ENCODE results near the gene GALNTL6. TPM values are rescaled to one million over a fixed set of nuclear protein-coding genes. Genes with fewer than 3 reads are reported as not detected.
A peak's percentile ranks its signal among the peaks of the same experiment; 100 is the strongest.

The GALNTL6 gene
- polyA plus RNA-seq, 1 donor (not counting 4 experiments of a cell fraction or from before 2014, with no cell fraction given) = not detected

- H4K20me1 ChIP-seq (ENCODE audit: control insufficient read depth, extremely low read depth, insufficient read depth, low read length) = no peaks in the 10 kb centered on the region
- no peak overlapping the region for H3K4me2 ChIP-seq (ENCODE audit: control insufficient read depth, extremely low read depth, insufficient read depth, low read depth, low read length)
- no peaks in the 10 kb centered on the region for H3K79me2 ChIP-seq (ENCODE audit: control insufficient read depth, insufficient read depth, low read length)
- TF ChIP-seq CTCF (optimal IDR thresholded peaks at IDR 0.05 in 1 of 3, IDR thresholded peaks at IDR 0.05 in 1 of 3, conservative IDR thresholded peaks at IDR 0.05 in 1 of 3; ENCODE audit: extremely low read depth in 1 of 3, insufficient read depth in 2 of 3, low read length in 3 of 3) (no peak), EZH2 (IDR thresholded peaks at IDR 0.05; ENCODE audit: low read length) (no peak)
- H3K9me3 ChIP-seq (ENCODE audit: control insufficient read depth, low read depth, low read length) = no peaks in the 10 kb centered on the region
- no peak overlapping the region for H3K27ac ChIP-seq (ENCODE audit: control insufficient read depth, insufficient read depth, low read length)
- no peaks in the 10 kb centered on the region for H3K4me1 ChIP-seq (ENCODE audit: control insufficient read depth, extremely low read depth, insufficient read depth, low read length)
- H3K4me3 ChIP-seq (ENCODE audit: control insufficient read depth in 2 of 3, extremely low read depth in 1 of 3, insufficient read depth in 2 of 3, low read depth in 1 of 3, low read length in 3 of 3) = no peak overlapping the region
- DNase-seq (ENCODE audit: low read depth, low spot score) (no peak), FAIRE-seq (no peak)
- no peaks in the 10 kb centered on the region for H3K36me3 ChIP-seq (ENCODE audit: control insufficient read depth in 2 of 2, extremely low read depth in 1 of 2, insufficient read depth in 2 of 2, low read length in 2 of 2)
- H2AFZ ChIP-seq (ENCODE audit: control insufficient read depth, low read length) = no peak overlapping the region
- H3K9me1 ChIP-seq (ENCODE audit: control insufficient read depth, extremely low read depth, insufficient read depth, low read length) = no peaks in the 10 kb centered on the region
- no peaks in the 10 kb centered on the region for H3K27me3 ChIP-seq (ENCODE audit: control insufficient read depth, extremely low read depth, insufficient read depth, low read length)
- H3K9ac ChIP-seq (ENCODE audit: control insufficient read depth, extremely low read depth, insufficient read depth, low read length) = no peak overlapping the region
- dilution Hi-C loops (cut with MboI; ENCODE audit: extremely low pct_ligation_motif_present, low sequenced_read_pairs) = no loop called here
Observed at GRCh38 chr4:173024203-173024602, 1211.0 kb downstream of the GALNTL6 start.

- H2AFZ ChIP-seq (ENCODE audit: control insufficient read depth, low read length) = no peak overlapping the region
- no peak overlapping the region for H3K9ac ChIP-seq (ENCODE audit: control insufficient read depth, extremely low read depth, insufficient read depth, low read length)
- FAIRE-seq (peak; percentile 82), DNase-seq (ENCODE audit: low read depth, low spot score) (no peak)
- no peaks in the 10 kb centered on the region for H3K79me2 ChIP-seq (ENCODE audit: control insufficient read depth, insufficient read depth, low read length)
- H4K20me1 ChIP-seq (ENCODE audit: control insufficient read depth, extremely low read depth, insufficient read depth, low read length) = no peaks in the 10 kb centered on the region
- no peaks in the 10 kb centered on the region for H3K4me1 ChIP-seq (ENCODE audit: control insufficient read depth, extremely low read depth, insufficient read depth, low read length)
- no peak overlapping the region for H3K27ac ChIP-seq (ENCODE audit: control insufficient read depth, insufficient read depth, low read length)
- peak; percentile 56 to 60 (median 59) for TF ChIP-seq CTCF (optimal IDR thresholded peaks at IDR 0.05 in 1 of 3, IDR thresholded peaks at IDR 0.05 in 1 of 3, conservative IDR thresholded peaks at IDR 0.05 in 1 of 3; ENCODE audit: extremely low read depth in 1 of 3, insufficient read depth in 2 of 3, low read length in 3 of 3)
- TF ChIP-seq EZH2 (IDR thresholded peaks at IDR 0.05; ENCODE audit: low read length) = no peak
- dilution Hi-C loops (cut with MboI; ENCODE audit: extremely low pct_ligation_motif_present, low sequenced_read_pairs) = no loop called here
- H3K27me3 ChIP-seq (ENCODE audit: control insufficient read depth, extremely low read depth, insufficient read depth, low read length) = no peaks in the 10 kb centered on the region
- H3K4me2 ChIP-seq (ENCODE audit: control insufficient read depth, extremely low read depth, insufficient read depth, low read depth, low read length) = no peak overlapping the region
- no peak overlapping the region for H3K4me3 ChIP-seq (ENCODE audit: control insufficient read depth in 2 of 3, extremely low read depth in 1 of 3, insufficient read depth in 2 of 3, low read depth in 1 of 3, low read length in 3 of 3)
- no peaks in the 10 kb centered on the region for H3K9me1 ChIP-seq (ENCODE audit: control insufficient read depth, extremely low read depth, insufficient read depth, low read length)
- H3K36me3 ChIP-seq (ENCODE audit: control insufficient read depth in 2 of 2, extremely low read depth in 1 of 2, insufficient read depth in 2 of 2, low read length in 2 of 2) = no peaks in the 10 kb centered on the region
- no peaks in the 10 kb centered on the region for H3K9me3 ChIP-seq (ENCODE audit: control insufficient read depth, low read depth, low read length)
Observed at GRCh38 chr4:173025131-173025530, 1211.9 kb downstream of the GALNTL6 start.

All from keratinocyte (primary cell).